ENCODE data around the gene SMPD4. TPM values are rescaled to one million over a fixed set of nuclear protein-coding genes. Genes with fewer than 3 reads are reported as not detected.
"Not testable (repeated sequence)": the region's sequence is repeated elsewhere in the genome, so short reads cannot be mapped to it uniquely, and the experiment has no call there.

Gene SMPD4
- total RNA-seq, 1 experiment from 2014 or later, result 98.9 TPM

- Histone ChIP-seq H3K4me2 (ENCODE audit: low read length) (peak within 1 kb of the TSS; percentile 50), H3K4me3 (replicated peaks in 1 of 2; ENCODE audit: low read depth in 1 of 2, low read length in 2 of 2) (peak within 1 kb of the TSS; percentile 45; a peak in 3 of 4 replicates)
- POLR2A ChIA-PET, result interaction anchor here (0.7 kb wide), 1 partner anchor 1080 kb away, joined by 6 read pairs; the partner anchor contains the start of gene POTEE
- H3K4me1 ChIP-seq (ENCODE audit: control insufficient read depth in 1 of 2, insufficient read depth in 2 of 2, low read length in 2 of 2); H3K9me3 ChIP-seq (ENCODE audit: control insufficient read depth in 1 of 2, insufficient read depth in 1 of 2, low read depth in 1 of 2, low read length in 2 of 2); BruUV-seq (replicated peaks); H3K9me2 ChIP-seq (ENCODE audit: insufficient read depth); H3K27ac ChIP-seq (ENCODE audit: low read depth, low read length); intact Hi-C loops (cut with micrococcal nuclease); H3K9ac ChIP-seq (ENCODE audit: low read length); H4K20me1 ChIP-seq (ENCODE audit: insufficient read depth); H3K36me3 ChIP-seq (ENCODE audit: control insufficient read depth in 1 of 2, insufficient read depth in 2 of 2, low read length in 2 of 2); H3K27me3 ChIP-seq (ENCODE audit: insufficient read depth, low read length); H3K79me2 ChIP-seq (ENCODE audit: insufficient read depth, low read length); RAD21 ChIA-PET (ENCODE audit: low non-redundant PET in 1 of 2, low total read pairs in 2 of 2, uncharacterized antibody in 2 of 2, unreplicated experiment in 2 of 2); CTCF ChIA-PET; H2AFZ ChIP-seq (ENCODE audit: low read depth, low read length, poor library complexity, severe bottlenecking): not testable (repeated sequence)
- peak; percentile 87 for ATAC-seq
- TF ChIP-seq EGR1 (IDR thresholded peaks at IDR 0.05; ENCODE audit: low read depth) (peak; percentile 55), POLR2AphosphoS5 (IDR thresholded peaks at IDR 0.05; ENCODE audit: low read depth, low read length) (peak; percentile 47; the same call in 1 of the 2 replicates)
- TF ChIP-seq, protein P1, sequence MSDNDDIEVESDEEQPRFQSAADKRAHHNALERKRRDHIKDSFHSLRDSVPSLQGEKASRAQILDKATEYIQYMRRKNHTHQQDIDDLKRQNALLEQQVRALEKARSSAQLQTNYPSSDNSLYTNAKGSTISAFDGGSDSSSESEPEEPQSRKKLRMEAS (IDR thresholded peaks at IDR 0.05), result peak; percentile 63
- DNase-seq (ENCODE audit: low read depth, low spot score), result peak; percentile 34
Observed at GRCh38 chr2:130129120-130129829, 52.1 kb downstream of the SMPD4 start, which contains the start of gene POTEF. Gene POTEF, minus strand, starts transcription at chr2:130129222. Its CDS starts 8,707 bp downstream, at chr2:130120515.

DNA sequence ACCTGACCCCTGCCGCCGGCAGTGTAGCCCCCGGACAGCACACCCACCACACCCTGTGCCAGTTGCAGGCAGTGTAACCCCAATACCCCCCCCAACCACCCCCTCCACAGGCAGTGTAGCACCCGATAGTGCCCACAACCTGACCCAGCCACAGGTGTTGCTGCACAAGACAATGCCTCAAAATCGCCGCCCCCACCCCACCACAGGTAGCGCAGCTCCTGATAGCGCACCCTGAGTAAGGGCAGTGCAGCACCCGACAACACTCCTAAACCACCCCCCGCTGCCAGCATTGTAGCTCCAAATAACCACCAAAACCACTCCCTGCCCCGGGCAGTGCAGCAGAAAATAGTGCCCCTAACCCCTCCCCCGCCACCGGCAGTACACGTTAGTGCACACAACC lies 52.9 kb downstream of the SMPD4 start:
- CTCF ChIA-PET; H3K9me3 ChIP-seq (ENCODE audit: control insufficient read depth in 1 of 2, insufficient read depth in 1 of 2, low read depth in 1 of 2, low read length in 2 of 2): not testable (repeated sequence)
- peak overlapping the region; percentile 23; a peak in 2 of 4 replicates for H3K4me3 ChIP-seq (replicated peaks in 1 of 2; ENCODE audit: low read depth in 1 of 2, low read length in 2 of 2)

DNA sequence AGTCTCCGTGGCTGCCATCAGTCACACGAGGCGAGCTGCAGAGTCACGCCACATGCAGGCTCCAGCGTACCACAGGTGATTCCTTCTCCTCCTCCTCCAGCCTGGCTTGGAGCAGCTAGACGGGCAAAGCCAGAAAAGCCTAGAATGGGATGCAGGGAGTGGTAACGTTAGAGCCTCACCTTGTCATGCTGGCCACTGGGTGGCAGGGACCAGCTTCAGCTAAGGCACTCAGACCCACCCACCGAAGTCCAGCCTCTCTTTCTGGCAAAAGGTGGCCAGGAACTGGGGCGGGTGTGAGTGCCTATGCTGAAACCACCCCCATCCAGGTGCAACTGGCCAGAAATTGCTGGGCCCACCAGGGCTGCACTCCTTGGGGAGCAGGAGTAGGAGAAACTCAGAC lies 53.7 kb downstream of the SMPD4 start:
- H2AFZ ChIP-seq (ENCODE audit: low read depth, low read length, poor library complexity, severe bottlenecking); H3K4me3 ChIP-seq (replicated peaks in 1 of 2; ENCODE audit: low read depth in 1 of 2, low read length in 2 of 2); intact Hi-C loops (cut with micrococcal nuclease); BruUV-seq (replicated peaks); H3K9ac ChIP-seq (ENCODE audit: low read length); POLR2A ChIA-PET; H3K36me3 ChIP-seq (ENCODE audit: control insufficient read depth in 1 of 2, insufficient read depth in 2 of 2, low read length in 2 of 2); H4K20me1 ChIP-seq (ENCODE audit: insufficient read depth); ATAC-seq; H3K27ac ChIP-seq (ENCODE audit: low read depth, low read length); H3K9me2 ChIP-seq (ENCODE audit: insufficient read depth); DNase-seq (ENCODE audit: low read depth, low spot score); H3K79me2 ChIP-seq (ENCODE audit: insufficient read depth, low read length); H3K4me2 ChIP-seq (ENCODE audit: low read length); H3K9me3 ChIP-seq (ENCODE audit: control insufficient read depth in 1 of 2, insufficient read depth in 1 of 2, low read depth in 1 of 2, low read length in 2 of 2); H3K27me3 ChIP-seq (ENCODE audit: insufficient read depth, low read length); RAD21 ChIA-PET (ENCODE audit: low non-redundant PET in 1 of 2, low total read pairs in 2 of 2, uncharacterized antibody in 2 of 2, unreplicated experiment in 2 of 2); H3K4me1 ChIP-seq (ENCODE audit: control insufficient read depth in 1 of 2, insufficient read depth in 2 of 2, low read length in 2 of 2); CTCF ChIA-PET: not testable (repeated sequence)

More for the DNA sequence above, 52.9 kb downstream of the SMPD4 start:
- BruUV-seq (replicated peaks); H3K79me2 ChIP-seq (ENCODE audit: insufficient read depth, low read length); H3K36me3 ChIP-seq (ENCODE audit: control insufficient read depth in 1 of 2, insufficient read depth in 2 of 2, low read length in 2 of 2); H3K9me2 ChIP-seq (ENCODE audit: insufficient read depth); intact Hi-C loops (cut with micrococcal nuclease); H3K27ac ChIP-seq (ENCODE audit: low read depth, low read length); H3K4me1 ChIP-seq (ENCODE audit: control insufficient read depth in 1 of 2, insufficient read depth in 2 of 2, low read length in 2 of 2); H4K20me1 ChIP-seq (ENCODE audit: insufficient read depth); H3K27me3 ChIP-seq (ENCODE audit: insufficient read depth, low read length); H2AFZ ChIP-seq (ENCODE audit: low read depth, low read length, poor library complexity, severe bottlenecking); DNase-seq (ENCODE audit: low read depth, low spot score); RAD21 ChIA-PET (ENCODE audit: low non-redundant PET in 1 of 2, low total read pairs in 2 of 2, uncharacterized antibody in 2 of 2, unreplicated experiment in 2 of 2); H3K9ac ChIP-seq (ENCODE audit: low read length): not testable (repeated sequence)
- peak overlapping the region; percentile 25; the same call in 1 of the 2 replicates for H3K4me2 ChIP-seq (ENCODE audit: low read length)
- ATAC-seq, result peak; percentile 32
- POLR2A ChIA-PET, result interaction anchor here (0.7 kb wide), 1 partner anchor 1081 kb away, joined by 6 read pairs; the partner anchor contains the start of gene POTEE

DNA sequence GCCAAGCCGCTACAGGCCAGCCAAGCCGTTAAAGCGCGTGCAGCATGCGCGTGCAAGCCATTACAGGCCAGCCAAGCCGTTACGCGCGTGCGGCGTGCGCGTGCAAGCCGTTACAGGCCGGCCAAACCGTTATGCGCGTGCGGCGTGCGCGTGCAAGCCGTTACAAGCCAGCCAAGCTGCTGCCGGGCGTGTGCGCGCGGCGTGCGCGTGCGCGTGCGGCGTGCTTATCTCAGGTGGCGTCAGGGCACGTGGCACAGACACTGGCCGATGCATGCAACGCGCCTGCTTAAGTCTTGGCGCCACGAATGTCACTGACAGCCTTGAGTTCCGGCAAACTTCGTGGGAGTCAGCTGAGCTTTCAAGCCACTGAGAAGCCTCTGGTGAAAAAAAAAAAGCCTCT lies 60.5 kb downstream of the SMPD4 start:
- H3K4me1 ChIP-seq (ENCODE audit: control insufficient read depth in 1 of 2, insufficient read depth in 2 of 2, low read length in 2 of 2); RAD21 ChIA-PET (ENCODE audit: low non-redundant PET in 1 of 2, low total read pairs in 2 of 2, uncharacterized antibody in 2 of 2, unreplicated experiment in 2 of 2); H3K9ac ChIP-seq (ENCODE audit: low read length); CTCF ChIA-PET; DNase-seq (ENCODE audit: low read depth, low spot score); intact Hi-C loops (cut with micrococcal nuclease); H3K9me3 ChIP-seq (ENCODE audit: control insufficient read depth in 1 of 2, insufficient read depth in 1 of 2, low read depth in 1 of 2, low read length in 2 of 2); H3K27ac ChIP-seq (ENCODE audit: low read depth, low read length); ATAC-seq; H4K20me1 ChIP-seq (ENCODE audit: insufficient read depth); H3K9me2 ChIP-seq (ENCODE audit: insufficient read depth); H2AFZ ChIP-seq (ENCODE audit: low read depth, low read length, poor library complexity, severe bottlenecking); H3K4me3 ChIP-seq (replicated peaks in 1 of 2; ENCODE audit: low read depth in 1 of 2, low read length in 2 of 2); POLR2A ChIA-PET; BruUV-seq (replicated peaks); H3K36me3 ChIP-seq (ENCODE audit: control insufficient read depth in 1 of 2, insufficient read depth in 2 of 2, low read length in 2 of 2); H3K27me3 ChIP-seq (ENCODE audit: insufficient read depth, low read length); H3K79me2 ChIP-seq (ENCODE audit: insufficient read depth, low read length); H3K4me2 ChIP-seq (ENCODE audit: low read length): not testable (repeated sequence)
